GM12892 (cell line): ENCODE results near the gene ATXN2L.

ENCODE experiments used
- POLR2AphosphoS5 ChIP-seq: IDR thresholded peaks from 2 replicates; pipeline ENCODE4 v1.6.1; 2011; ENCODE audit warnings: low read depth, low read length, control low read depth
- TAF1 ChIP-seq: IDR thresholded peaks from 2 replicates; pipeline ENCODE4 v1.6.1; 2011; ENCODE audit warnings: low read depth, mild to moderate bottlenecking, control low read depth, low read length, borderline replicate concordance

DNA sequence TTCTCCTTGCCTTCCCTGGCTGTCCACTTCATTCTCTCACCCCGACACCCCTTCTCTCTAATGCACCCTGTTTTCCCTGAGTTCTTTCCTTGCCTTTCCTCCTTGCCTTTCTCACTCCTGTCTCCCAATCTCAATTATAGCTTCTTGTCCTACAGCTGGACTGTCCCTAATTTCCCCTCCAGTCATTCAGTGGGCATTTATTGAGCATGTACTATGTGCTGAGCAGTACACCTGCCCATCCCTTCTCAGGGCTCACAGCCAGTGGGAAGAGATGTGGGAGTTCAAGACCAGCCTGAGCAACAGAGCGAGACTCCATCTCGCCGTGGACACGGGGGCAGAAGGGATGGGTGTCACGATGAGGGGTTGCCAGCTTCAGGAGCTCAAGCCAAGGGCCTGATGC, 61.2 kb downstream of the ATXN2L start:
- TF ChIP-seq TAF1, result no peak
- no peak for TF ChIP-seq POLR2AphosphoS5
